ENCODE measurements around the gene TIGD3. TPM values are rescaled to one million over a fixed set of nuclear protein-coding genes. Genes with fewer than 3 reads are reported as not detected.
A peak's percentile ranks its signal among the peaks of the same experiment; 100 is the strongest.

Gene TIGD3
- total and polyA plus RNA-seq, 5 experiments from 2014 or later = 0.15 to 1.9 (median 0.67) TPM

DNA sequence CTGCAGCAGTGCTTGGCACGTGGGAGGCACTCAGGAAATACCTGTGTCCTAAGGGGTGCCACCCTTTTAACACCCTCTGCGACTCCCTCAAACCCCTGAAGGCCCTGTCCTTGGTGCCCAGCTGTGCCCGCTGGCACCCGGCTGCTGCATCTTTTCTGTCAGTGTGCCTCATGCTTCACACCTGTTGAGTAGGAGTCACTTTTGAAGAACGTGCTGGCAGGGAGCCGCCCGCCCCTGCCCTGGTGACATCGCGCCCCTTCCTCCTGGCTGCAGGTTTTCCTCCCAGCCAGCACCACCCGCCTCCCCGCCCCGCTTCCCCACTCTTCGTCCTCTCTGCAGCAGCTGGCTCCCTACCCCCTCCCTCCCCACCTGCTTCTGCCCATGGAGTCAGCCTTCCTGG lies 49.7 kb downstream of the TIGD3 start:
- H3K27ac Mint-ChIP-seq = peak overlapping the region in 2 of 10 donors; percentile 19 to 69
- no peaks in the 10 kb centered on the region for H3K27me3 Mint-ChIP-seq
- ATAC-seq (peak in 1 of 2 donors; percentile 10), DNase-seq (peak in 1 of 10 donors; percentile 42)
- peaks cover 0 to 71% (median 4%) of the 10 kb centered on the region in 3 donors for H3K36me3 Mint-ChIP-seq
- H3K9me3 Mint-ChIP-seq = no peaks in the 10 kb centered on the region
- POLR2A ChIA-PET = interaction anchor here (1.0 kb wide), 1 partner anchor 92 kb away, joined by 6 read pairs; no protein-coding TSS in a partner anchor
- peaks cover 0 to 23% (median 9%) of the 10 kb centered on the region in 4 donors for H3K4me1 Mint-ChIP-seq
- no peak overlapping the region for H3K4me3 Mint-ChIP-seq

DNA sequence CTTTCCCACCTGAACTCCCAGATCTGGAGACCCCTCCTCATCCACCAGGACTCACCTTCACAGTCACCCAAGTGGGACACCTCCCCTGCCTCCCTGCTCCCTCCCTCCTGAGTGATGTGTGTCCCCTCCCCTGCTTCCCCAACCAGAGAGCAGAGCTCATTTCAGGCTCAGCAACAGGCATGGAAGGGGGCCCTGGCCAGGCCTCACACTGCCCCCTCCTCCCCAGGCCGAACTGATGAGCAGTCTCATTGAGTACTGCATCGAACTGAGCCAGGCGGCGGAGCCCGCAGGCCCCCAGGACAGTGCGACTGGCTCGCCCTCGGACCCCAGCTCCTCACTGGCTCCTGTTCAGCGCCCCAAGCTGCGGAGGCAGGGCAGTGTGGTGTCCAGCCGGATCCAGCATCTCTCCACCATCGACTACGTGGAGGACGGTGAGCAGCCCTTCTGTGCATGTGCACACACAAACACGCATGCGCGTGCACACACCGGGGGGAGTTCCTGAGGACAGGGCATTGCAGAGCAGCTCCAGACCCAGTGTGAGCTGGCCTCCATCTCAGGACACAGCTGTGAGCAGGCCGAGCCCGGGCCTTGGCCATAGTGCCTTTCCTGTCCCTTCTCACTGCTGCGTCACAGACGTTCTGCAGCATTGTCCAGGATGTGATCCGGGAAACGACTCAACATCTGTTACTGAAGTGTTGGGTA lies 50.2 kb downstream of the TIGD3 start:
- H3K27me3 Mint-ChIP-seq = no peaks in the 10 kb centered on the region
- H3K27ac Mint-ChIP-seq = peak overlapping the region in 2 of 10 donors; percentile 9 to 27
- POLR2A ChIA-PET = interaction anchor here (0.5 to 1.0 kb wide), 2 partner anchors 92 to 114 kb away, joined by 6 to 8 read pairs; no protein-coding TSS in a partner anchor
- H3K4me1 Mint-ChIP-seq = peaks cover 0 to 23% (median 9%) of the 10 kb centered on the region in 4 donors
- ATAC-seq (no peak), DNase-seq (peak in 1 of 10 donors; percentile 56)
- H3K9me3 Mint-ChIP-seq = no peaks in the 10 kb centered on the region
- peaks cover 0 to 71% (median 2%) of the 10 kb centered on the region in 3 donors for H3K36me3 Mint-ChIP-seq
- no peak overlapping the region for H3K4me3 Mint-ChIP-seq

Other genes with a start within 250 kb of the TIGD3 start
- gene TM7SF2, start 242.9 kb upstream of the TIGD3 start, total RNA-seq = 10 to 100 TPM; 29.0 to 29.2 TPM
- gene TM7SF2, start 242.9 kb upstream of the TIGD3 start, polyA plus RNA-seq = 10 to 100 TPM; 17.4 to 22.6 (median 21.2) TPM
- 10 to 100 TPM; 16.6 to 17.9 TPM for gene ZNHIT2, start 237.1 kb upstream of the TIGD3 start, total RNA-seq
- 10 to 100 TPM; 24.3 to 33.1 (median 29.8) TPM for gene ZNHIT2, start 237.1 kb upstream of the TIGD3 start, polyA plus RNA-seq
- gene FAU, start 232.6 kb upstream of the TIGD3 start, total RNA-seq = 1,000 to 10,000 TPM; 1,487 to 1,501 TPM
- gene FAU, start 232.6 kb upstream of the TIGD3 start, polyA plus RNA-seq = 1,000 to 10,000 TPM; 1,097 to 1,366 (median 1,350) TPM
- gene MRPL49, start 232.4 kb upstream of the TIGD3 start, total RNA-seq = 10 to 100 TPM; 76.0 to 76.2 TPM
- 10 to 100 TPM; 78.9 to 96.9 (median 90.1) TPM for gene MRPL49, start 232.4 kb upstream of the TIGD3 start, polyA plus RNA-seq
- gene SYVN1, start 220.2 kb upstream of the TIGD3 start, total RNA-seq = 10 to 100 TPM; 61.9 to 65.2 TPM
- gene SYVN1, start 220.2 kb upstream of the TIGD3 start, polyA plus RNA-seq = 10 to 100 TPM in 1 of 3 donors, 1 to 10 TPM in 2; 7.9 to 10.6 (median 8.2) TPM
- not detected for gene SPDYC, start 184.5 kb upstream of the TIGD3 start, total RNA-seq
- not detected for gene SPDYC, start 184.5 kb upstream of the TIGD3 start, polyA plus RNA-seq
- gene CAPN1, start 172.8 kb upstream of the TIGD3 start, total RNA-seq = 100 to 1,000 TPM in 1 of 2 experiments, 10 to 100 TPM in 1; 99.5 to 106 TPM
- gene CAPN1, start 172.8 kb upstream of the TIGD3 start, polyA plus RNA-seq = 10 to 100 TPM; 75.6 to 79.2 (median 78.9) TPM
- 10 to 100 TPM; 24.5 to 24.7 TPM for gene POLA2, start 92.8 kb upstream of the TIGD3 start, total RNA-seq
- gene POLA2, start 92.8 kb upstream of the TIGD3 start, polyA plus RNA-seq = 10 to 100 TPM in 2 of 3 donors, 1 to 10 TPM in 1; 9.7 to 13.5 (median 10.9) TPM
- 1 to 10 TPM in 1 of 2 experiments, not detected in 1; 1.4 TPM for gene CDC42EP2, start 39.9 kb upstream of the TIGD3 start, total RNA-seq
- gene CDC42EP2, start 39.9 kb upstream of the TIGD3 start, polyA plus RNA-seq = not detected
- gene DPF2, start 20.9 kb upstream of the TIGD3 start, total RNA-seq = 100 to 1,000 TPM in 1 of 2 experiments, 10 to 100 TPM in 1; 96.5 to 100 TPM
- gene DPF2, start 20.9 kb upstream of the TIGD3 start, polyA plus RNA-seq = 10 to 100 TPM; 48.3 to 64.9 (median 51.3) TPM
- 10 to 100 TPM; 22.2 to 23.4 TPM for gene SLC25A45, start 27.9 kb downstream of the TIGD3 start, total RNA-seq
- gene SLC25A45, start 27.9 kb downstream of the TIGD3 start, polyA plus RNA-seq = 10 to 100 TPM; 10.8 to 19.2 (median 11.0) TPM
- gene FRMD8, start 31.9 kb downstream of the TIGD3 start, total RNA-seq = 10 to 100 TPM; 48.6 to 55.0 TPM
- gene FRMD8, start 31.9 kb downstream of the TIGD3 start, polyA plus RNA-seq = 10 to 100 TPM; 34.5 to 42.6 (median 35.4) TPM
- gene NEAT1, start 68.0 kb downstream of the TIGD3 start, total RNA-seq = 100 to 1,000 TPM; 375 to 414 TPM
- 1 to 10 TPM; 1.3 to 2.9 (median 1.9) TPM for gene NEAT1, start 68.0 kb downstream of the TIGD3 start, polyA plus RNA-seq
- over 10,000 TPM; 29,995 to 30,085 TPM for gene MALAT1, start 144.3 kb downstream of the TIGD3 start, total RNA-seq
- gene MALAT1, start 144.3 kb downstream of the TIGD3 start, polyA plus RNA-seq = 1,000 to 10,000 TPM; 1,355 to 3,419 (median 2,188) TPM
- gene SCYL1, start 170.3 kb downstream of the TIGD3 start, total RNA-seq = 10 to 100 TPM; 69.0 to 70.6 TPM
- 10 to 100 TPM; 23.2 to 41.5 (median 33.5) TPM for gene SCYL1, start 170.3 kb downstream of the TIGD3 start, polyA plus RNA-seq
- 100 to 1,000 TPM; 258 to 261 TPM for gene LTBP3, start 203.6 kb downstream of the TIGD3 start, total RNA-seq
- 10 to 100 TPM in 2 of 3 donors, 1 to 10 TPM in 1; 7.3 to 35.0 (median 18.9) TPM for gene LTBP3, start 203.6 kb downstream of the TIGD3 start, polyA plus RNA-seq
- 10 to 100 TPM; 31.5 to 32.7 TPM for gene ZNRD2, start 215.7 kb downstream of the TIGD3 start, total RNA-seq
- 10 to 100 TPM; 62.9 to 86.3 (median 80.1) TPM for gene ZNRD2, start 215.7 kb downstream of the TIGD3 start, polyA plus RNA-seq
- gene FAM89B, start 217.8 kb downstream of the TIGD3 start, total RNA-seq = 10 to 100 TPM; 39.3 to 42.1 TPM
- 100 to 1,000 TPM in 2 of 3 donors, 10 to 100 TPM in 1; 70.9 to 122 (median 101) TPM for gene FAM89B, start 217.8 kb downstream of the TIGD3 start, polyA plus RNA-seq
- 100 to 1,000 TPM; 101 to 108 TPM for gene EHBP1L1, start 221.3 kb downstream of the TIGD3 start, total RNA-seq
- gene EHBP1L1, start 221.3 kb downstream of the TIGD3 start, polyA plus RNA-seq = 10 to 100 TPM; 10.8 to 19.8 (median 11.5) TPM
- gene KCNK7, start 241.0 kb downstream of the TIGD3 start, total RNA-seq = 1 to 10 TPM; 2.4 to 5.0 TPM
- under 1 TPM in 1 of 3 donors, not detected in 2; 0.34 TPM for gene KCNK7, start 241.0 kb downstream of the TIGD3 start, polyA plus RNA-seq

Data from naive thymus-derived CD8-positive, alpha-beta T cell (primary cell).